A673 (cell line): ENCODE data around the gene MTX3.

Source experiments
- EZH2 ChIP-seq: fragments of 200-600 bp; sonication (generic); IDR thresholded peaks from 2 replicates; pipeline ENCODE4 v1.6.1; 2017; ENCODE audit warnings: borderline replicate concordance, low read depth, mild to moderate bottlenecking, mixed read lengths, antibody characterized with exemption, low read length; ENCODE audit not compliant: poor library complexity, severe bottlenecking
- TF ChIP-seq, protein P1 (sequence below): fragments of 300-800, 200-600 bp; sonication (generic); conservative IDR thresholded peaks from 2 replicates; pipeline ENCODE4 v1.5.1; 2017; ENCODE audit warnings: low read depth, mild to moderate bottlenecking, antibody characterized with exemption, low read length, moderate library complexity, mixed read lengths

DNA sequence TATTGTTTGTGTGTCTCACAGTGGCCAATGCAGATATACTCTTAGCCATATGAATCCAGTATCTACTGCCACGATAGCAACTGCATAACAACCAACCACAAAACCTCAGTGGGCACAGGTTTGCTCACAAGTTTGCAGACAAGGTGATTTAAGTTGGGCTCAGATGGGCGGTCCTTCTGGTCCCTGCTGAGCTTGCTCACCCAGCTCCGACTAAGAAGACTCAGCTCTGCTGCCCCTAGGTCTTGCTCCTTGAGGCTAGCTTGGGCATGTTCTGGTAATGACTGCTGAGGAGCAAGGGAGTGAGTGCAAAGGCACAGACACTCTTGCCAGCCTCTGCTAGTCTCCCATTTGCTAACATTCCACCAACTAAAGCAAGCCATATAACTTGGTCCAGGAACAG, 52.6 kb downstream of the MTX3 start:
- TF ChIP-seq, protein P1, sequence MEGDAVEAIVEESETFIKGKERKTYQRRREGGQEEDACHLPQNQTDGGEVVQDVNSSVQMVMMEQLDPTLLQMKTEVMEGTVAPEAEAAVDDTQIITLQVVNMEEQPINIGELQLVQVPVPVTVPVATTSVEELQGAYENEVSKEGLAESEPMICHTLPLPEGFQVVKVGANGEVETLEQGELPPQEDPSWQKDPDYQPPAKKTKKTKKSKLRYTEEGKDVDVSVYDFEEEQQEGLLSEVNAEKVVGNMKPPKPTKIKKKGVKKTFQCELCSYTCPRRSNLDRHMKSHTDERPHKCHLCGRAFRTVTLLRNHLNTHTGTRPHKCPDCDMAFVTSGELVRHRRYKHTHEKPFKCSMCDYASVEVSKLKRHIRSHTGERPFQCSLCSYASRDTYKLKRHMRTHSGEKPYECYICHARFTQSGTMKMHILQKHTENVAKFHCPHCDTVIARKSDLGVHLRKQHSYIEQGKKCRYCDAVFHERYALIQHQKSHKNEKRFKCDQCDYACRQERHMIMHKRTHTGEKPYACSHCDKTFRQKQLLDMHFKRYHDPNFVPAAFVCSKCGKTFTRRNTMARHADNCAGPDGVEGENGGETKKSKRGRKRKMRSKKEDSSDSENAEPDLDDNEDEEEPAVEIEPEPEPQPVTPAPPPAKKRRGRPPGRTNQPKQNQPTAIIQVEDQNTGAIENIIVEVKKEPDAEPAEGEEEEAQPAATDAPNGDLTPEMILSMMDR, result no peak
- no peak for TF ChIP-seq EZH2
